Neural progenitor cell (in vitro differentiated cells): Measurements from ENCODE around the gene HYDIN.

Experiments used
- EZH2 ChIP-seq: fragments of 200-600 bp; sonication (generic); IDR thresholded peaks from 2 replicates; pipeline ENCODE4 v1.6.1; 2017; ENCODE audit warnings: antibody characterized with exemption, mild to moderate bottlenecking, moderate library complexity
- TF ChIP-seq, protein P1 (sequence below): fragments of 200-600 bp; sonication (generic); IDR thresholded peaks from 2 replicates; pipeline ENCODE4 v1.5.1; 2017; ENCODE audit warnings: antibody characterized with exemption, mild to moderate bottlenecking

DNA sequence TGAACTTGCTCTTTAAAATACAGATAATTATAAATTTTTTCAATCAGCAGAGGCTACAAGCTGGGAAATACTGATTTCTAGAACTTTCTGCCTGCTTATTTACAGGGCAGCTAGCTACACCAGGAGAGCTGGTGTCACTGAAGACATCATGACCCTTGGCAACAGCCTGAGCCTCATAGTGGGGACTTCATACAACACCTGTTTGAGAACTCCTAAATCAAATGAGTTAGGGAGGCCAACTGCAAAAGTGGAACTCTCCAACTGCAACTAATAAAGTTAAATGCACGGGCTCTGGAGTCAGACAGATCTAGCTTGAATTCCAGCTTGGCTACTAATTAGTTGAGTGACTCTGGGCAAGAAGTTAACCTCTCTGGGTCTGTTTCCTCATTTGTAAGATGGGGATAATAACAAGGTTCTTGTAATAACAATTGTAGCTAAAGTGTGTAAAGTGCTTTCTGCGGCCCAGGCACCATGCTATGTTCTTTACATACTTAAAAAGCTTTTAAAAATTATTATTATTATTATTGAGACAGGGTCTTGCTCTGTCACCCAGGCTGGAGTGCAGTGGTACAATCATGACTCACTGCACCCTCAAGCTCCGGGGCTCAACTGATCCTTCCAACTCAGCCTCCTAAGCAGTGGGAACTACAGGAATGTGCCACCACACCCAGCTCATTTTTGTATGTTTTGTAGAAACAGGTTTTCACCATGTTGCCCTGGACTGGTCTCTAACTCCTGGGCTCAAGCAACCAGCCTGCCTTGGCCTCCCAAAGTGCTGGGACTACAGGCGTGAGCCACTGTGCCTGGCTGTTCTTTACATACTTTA is 462.9 kb downstream of the HYDIN start:
- TF ChIP-seq EZH2: no peak
- TF ChIP-seq, protein P1, sequence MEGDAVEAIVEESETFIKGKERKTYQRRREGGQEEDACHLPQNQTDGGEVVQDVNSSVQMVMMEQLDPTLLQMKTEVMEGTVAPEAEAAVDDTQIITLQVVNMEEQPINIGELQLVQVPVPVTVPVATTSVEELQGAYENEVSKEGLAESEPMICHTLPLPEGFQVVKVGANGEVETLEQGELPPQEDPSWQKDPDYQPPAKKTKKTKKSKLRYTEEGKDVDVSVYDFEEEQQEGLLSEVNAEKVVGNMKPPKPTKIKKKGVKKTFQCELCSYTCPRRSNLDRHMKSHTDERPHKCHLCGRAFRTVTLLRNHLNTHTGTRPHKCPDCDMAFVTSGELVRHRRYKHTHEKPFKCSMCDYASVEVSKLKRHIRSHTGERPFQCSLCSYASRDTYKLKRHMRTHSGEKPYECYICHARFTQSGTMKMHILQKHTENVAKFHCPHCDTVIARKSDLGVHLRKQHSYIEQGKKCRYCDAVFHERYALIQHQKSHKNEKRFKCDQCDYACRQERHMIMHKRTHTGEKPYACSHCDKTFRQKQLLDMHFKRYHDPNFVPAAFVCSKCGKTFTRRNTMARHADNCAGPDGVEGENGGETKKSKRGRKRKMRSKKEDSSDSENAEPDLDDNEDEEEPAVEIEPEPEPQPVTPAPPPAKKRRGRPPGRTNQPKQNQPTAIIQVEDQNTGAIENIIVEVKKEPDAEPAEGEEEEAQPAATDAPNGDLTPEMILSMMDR: no peak
